ENCODE measurements around the gene CLN3. TPM values are rescaled to one million over a fixed set of nuclear protein-coding genes. Genes with fewer than 3 reads are reported as not detected.
"Not testable (repeated sequence)": the region's sequence is repeated elsewhere in the genome, so short reads cannot be mapped to it uniquely, and the experiment has no call there.

Gene CLN3
- total RNA-seq, 1 donor from 2014 or later = 26.5 TPM

DNA sequence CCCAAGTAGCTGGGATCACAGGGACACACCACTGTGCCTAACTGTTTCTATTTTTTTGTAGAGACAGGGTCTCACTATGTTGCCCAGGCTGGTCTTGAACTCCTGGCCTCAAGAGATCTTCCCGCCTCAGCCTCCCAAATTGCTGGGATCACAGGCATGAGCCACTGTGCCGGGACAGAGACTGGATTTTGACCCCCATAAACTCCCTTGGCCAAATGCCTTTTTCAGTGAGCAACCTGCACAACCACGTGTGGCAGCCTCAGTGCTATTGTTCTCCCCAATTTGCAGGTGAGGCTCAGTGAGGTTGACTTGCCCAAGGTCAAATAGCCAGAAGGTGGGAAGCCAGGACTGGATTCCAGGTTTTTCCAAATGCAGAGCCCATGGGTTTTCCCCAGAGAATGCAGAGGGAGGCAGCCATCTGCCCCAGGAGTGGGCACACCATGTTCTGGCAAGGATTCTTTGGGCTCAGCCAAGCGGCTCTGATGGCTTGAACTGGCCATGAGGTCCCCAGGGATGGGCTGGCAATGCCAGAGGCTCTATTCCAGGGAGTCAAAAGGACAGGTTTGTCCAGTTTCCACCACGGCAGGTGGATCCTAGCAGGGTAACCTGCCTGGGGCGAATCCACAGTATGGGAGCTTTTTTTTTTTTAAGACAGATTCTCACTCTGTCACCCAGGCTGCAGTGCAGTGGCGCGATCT, 13.0 kb upstream of the CLN3 start:
- H3K9me3 Mint-ChIP-seq = no peaks in the 10 kb centered on the region
- DNase-seq (ENCODE audit: low spot score) = no peak
- peaks cover 10% of the 10 kb centered on the region for H3K4me1 Mint-ChIP-seq (ENCODE audit: low read depth)
- H3K36me3 Mint-ChIP-seq (ENCODE audit: low read depth) = peaks cover 2% of the 10 kb centered on the region
- intact Hi-C loops (cut with micrococcal nuclease) = no loop called here
- no peaks in the 10 kb centered on the region for H3K27me3 Mint-ChIP-seq (ENCODE audit: low read depth)
- H3K4me3 Mint-ChIP-seq (ENCODE audit: low read depth) = no peak overlapping the region
- H3K27ac Mint-ChIP-seq = no peak overlapping the region

DNA sequence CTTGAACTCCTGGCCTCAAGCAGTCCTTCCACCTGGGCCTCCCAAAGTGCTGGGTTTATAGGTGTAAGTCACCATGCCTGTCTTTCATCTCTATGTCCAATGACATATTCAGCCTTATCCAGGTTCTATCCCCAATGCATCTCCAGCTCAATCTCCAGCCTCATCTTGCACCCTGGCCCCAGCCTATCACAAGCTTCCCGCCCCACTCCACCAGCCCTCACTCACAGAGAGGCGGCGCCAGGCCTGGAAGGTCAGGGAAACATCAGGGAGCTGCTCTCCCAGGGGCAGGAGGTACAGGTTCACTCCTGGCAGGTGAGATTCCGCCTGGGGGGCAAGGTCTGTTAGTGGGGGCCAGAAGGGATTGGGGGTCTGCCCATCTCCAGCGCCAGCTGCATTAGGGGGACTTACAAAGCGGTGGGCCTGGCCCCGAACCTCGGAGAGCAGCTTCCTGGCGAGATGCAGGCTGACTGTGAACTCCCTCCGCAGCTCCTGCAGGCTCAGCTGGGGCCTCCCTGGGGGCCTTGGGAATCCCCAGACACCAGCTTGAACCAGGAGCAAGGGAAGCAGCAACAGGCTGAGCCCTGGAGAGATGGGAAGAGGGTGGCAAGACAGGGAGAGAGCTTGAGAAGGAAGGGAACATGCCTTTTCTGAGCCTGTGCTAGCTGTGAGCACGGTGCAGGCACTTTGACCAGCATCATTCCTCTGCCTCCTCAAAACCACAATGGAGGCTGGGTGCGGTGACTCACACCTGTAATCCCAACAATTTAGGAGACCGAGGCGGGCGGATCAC, 11.8 kb upstream of the CLN3 start:
- no peaks in the 10 kb centered on the region for H3K27me3 Mint-ChIP-seq (ENCODE audit: low read depth)
- no peak overlapping the region for H3K4me3 Mint-ChIP-seq (ENCODE audit: low read depth)
- no peaks in the 10 kb centered on the region for H3K9me3 Mint-ChIP-seq
- no peak overlapping the region for H3K27ac Mint-ChIP-seq
- DNase-seq (ENCODE audit: low spot score) = no peak
- peaks cover 3% of the 10 kb centered on the region for H3K36me3 Mint-ChIP-seq (ENCODE audit: low read depth)
- intact Hi-C loops (cut with micrococcal nuclease) = no loop called here
- peaks cover 10% of the 10 kb centered on the region for H3K4me1 Mint-ChIP-seq (ENCODE audit: low read depth)

DNA sequence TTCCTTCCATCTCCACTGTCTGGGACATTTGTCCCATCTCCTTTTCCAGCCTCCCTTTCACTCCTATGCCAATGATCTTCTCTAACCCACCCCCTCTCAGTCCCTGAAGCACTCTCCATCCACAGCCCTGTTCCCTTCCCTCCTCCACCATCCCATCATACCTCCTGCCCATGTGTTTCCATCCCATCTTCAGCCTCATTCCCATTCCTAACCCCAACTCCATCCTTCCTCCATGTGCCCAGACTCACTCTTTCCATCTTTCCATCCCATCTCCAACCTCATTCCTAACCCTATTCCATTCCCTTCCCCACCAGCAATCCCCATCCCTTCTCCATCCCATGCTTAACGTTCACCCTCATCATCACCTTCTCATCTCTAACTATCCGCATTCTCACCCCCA, 10.4 kb upstream of the CLN3 start:
- H3K27ac Mint-ChIP-seq = no peak overlapping the region
- peaks cover 7% of the 10 kb centered on the region for H3K36me3 Mint-ChIP-seq (ENCODE audit: low read depth)
- H3K27me3 Mint-ChIP-seq (ENCODE audit: low read depth) = no peaks in the 10 kb centered on the region
- no peak for DNase-seq (ENCODE audit: low spot score)
- no peaks in the 10 kb centered on the region for H3K9me3 Mint-ChIP-seq
- no peak overlapping the region for H3K4me3 Mint-ChIP-seq (ENCODE audit: low read depth)
- H3K4me1 Mint-ChIP-seq (ENCODE audit: low read depth) = peaks cover under 1% of the 10 kb centered on the region
- intact Hi-C loops (cut with micrococcal nuclease) = no loop called here

DNA sequence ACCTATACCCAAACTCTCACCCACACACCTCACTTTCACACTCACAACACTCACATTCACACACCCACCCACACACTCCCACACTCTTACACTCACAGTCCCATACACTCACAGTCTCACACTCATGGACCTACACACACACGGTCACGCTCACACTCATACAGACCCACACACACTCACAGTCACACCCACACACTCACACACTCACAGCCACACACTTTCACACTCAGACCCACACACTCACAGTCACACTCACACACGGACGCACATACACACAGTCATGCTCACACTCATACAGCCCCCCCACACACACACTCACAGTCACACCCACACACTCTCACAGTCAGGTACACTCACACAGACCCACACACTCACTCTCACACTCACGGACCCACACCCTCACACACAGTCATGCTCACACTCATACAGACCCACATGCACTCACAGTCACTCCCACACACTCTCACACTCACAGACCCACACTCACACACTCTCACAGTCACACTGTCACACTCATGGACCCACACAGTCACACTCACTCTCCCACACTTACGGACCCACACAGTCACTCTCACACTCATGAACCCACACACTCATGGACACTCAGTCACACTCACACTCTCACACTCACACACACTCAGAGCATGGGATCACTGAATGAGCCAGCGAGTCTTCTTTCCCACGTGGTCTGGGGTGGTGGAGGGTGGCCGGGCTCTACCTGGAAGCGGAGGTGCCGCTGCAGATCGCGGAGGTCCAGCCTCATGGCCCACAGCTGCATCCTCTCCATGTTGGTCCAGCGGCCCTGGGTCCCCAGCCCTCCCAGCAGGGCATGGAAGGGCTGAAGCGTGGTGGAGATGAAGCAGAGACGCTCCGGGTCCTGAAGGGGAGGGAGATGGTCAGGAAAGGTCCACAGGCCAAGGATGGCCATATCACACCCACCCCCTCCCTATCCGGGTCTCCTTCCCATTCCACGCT, 9.7 kb upstream of the CLN3 start:
- peaks cover 13% of the 10 kb centered on the region for H3K36me3 Mint-ChIP-seq (ENCODE audit: low read depth)
- H3K4me1 Mint-ChIP-seq (ENCODE audit: low read depth) = peaks cover 8% of the 10 kb centered on the region
- no peak overlapping the region for H3K4me3 Mint-ChIP-seq (ENCODE audit: low read depth)
- no peaks in the 10 kb centered on the region for H3K9me3 Mint-ChIP-seq
- DNase-seq (ENCODE audit: low spot score) = no peak
- no peaks in the 10 kb centered on the region for H3K27me3 Mint-ChIP-seq (ENCODE audit: low read depth)
- H3K27ac Mint-ChIP-seq = no peak overlapping the region
- intact Hi-C loops (cut with micrococcal nuclease) = no loop called here

DNA sequence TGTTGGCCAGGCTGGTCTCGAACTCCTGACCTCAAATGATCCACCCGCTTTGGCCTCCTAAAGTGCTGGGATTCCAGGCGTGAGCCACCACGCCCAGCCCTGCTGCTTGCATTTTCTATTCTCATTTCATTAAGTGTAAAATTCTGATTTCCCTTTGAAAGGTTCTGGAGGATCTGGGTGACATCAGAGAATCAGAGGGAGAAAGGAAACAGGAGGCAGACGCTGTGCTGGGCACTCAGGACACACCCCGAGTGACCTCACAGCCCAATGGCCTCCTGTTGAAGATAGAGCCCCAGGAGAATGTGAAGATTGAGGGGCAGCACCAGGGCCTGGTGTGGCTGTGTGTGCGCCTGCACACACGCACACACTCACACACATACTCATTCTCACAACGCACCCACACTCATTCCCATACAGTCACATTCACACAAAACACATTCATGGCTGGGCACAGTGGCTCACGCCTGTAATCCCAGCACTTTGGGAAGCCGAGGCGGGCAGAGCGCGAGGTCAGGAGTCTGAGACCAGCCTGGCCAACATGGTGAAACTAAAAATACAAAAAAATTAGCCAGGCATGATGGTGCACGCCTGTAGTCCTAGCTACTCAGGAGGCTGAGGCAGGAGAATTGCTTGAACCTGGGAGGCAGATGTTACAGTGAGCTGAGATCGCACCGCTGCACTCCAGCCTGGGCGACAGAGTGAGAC, 8.8 kb upstream of the CLN3 start:
- H3K27ac Mint-ChIP-seq; intact Hi-C loops (cut with micrococcal nuclease): not testable (repeated sequence)

DNA sequence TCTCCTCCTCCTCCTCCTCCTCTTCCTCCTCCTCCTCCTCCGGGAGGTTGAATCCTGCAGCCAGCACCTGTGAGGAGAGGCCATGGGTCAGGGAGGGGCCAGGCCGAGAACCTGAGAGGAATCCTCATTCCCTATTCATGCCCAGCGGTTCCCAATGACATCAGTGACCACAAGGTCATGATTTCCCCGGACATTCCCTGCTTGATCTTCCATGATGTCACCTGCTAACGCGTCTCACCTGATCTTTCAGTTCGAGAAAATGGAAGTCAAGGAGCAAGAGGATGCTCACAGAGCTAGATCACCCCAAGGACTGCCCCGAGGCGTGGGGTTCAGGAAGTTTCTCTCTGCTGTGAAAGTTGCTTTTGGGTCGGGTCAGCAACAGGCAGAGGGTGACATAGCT, 8.0 kb upstream of the CLN3 start:
- Mint-ChIP-seq H3K36me3 (ENCODE audit: low read depth) (peaks cover 17% of the 10 kb centered on the region), H3K27ac (peak overlapping the region; percentile 10), H3K27me3 (ENCODE audit: low read depth) (no peaks in the 10 kb centered on the region), H3K4me3 (ENCODE audit: low read depth) (no peak overlapping the region), H3K4me1 (ENCODE audit: low read depth) (peaks cover 23% of the 10 kb centered on the region), H3K9me3 (no peaks in the 10 kb centered on the region)
- intact Hi-C loops (cut with micrococcal nuclease) = no loop called here
- DNase-seq (ENCODE audit: low spot score) = no peak

More for the DNA sequence above, 8.8 kb upstream of the CLN3 start:
- H3K9me3 Mint-ChIP-seq; H3K4me3 Mint-ChIP-seq (ENCODE audit: low read depth); H3K27me3 Mint-ChIP-seq (ENCODE audit: low read depth); DNase-seq (ENCODE audit: low spot score): not testable (repeated sequence)
- Mint-ChIP-seq H3K36me3 (ENCODE audit: low read depth) (peaks cover 17% of the 10 kb centered on the region), H3K4me1 (ENCODE audit: low read depth) (peaks cover 15% of the 10 kb centered on the region)

DNA sequence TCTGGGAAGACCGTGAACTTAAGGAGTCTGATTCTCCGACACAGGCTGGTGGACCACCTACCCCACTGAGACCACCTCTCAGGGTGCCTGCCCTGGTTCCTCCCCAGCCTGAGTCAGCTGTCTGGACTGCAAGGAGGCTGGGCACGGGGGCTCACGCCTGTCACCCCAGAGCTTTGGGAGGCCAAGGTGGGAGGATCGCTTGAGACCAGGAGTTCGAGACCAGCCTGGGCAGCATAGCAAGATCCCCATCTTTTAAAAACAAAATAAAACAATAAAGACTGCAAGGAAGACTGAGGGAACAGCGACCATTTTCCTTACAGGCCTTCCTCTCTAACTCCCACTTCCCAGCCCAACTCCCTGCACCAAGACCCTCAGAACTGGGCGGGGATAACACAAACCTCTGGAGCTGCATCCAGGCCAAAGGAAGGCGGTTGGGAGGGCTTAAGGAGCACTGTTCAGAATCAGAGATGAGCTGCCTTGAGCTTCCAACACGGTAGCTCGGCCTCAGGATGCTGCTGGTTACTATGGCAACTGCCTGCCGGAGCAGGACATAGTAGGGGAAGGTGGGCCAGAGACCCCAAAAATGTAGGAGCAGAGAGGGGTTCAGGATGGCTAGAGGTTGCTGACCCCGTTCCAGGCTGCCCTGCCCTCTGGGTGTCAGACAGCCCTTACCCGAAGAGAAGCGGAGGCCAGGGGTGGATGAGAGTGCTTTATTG, 7.0 kb upstream of the CLN3 start:
- intact Hi-C loops (cut with micrococcal nuclease) = no loop called here
- Mint-ChIP-seq H3K4me1 (ENCODE audit: low read depth) (peaks cover 33% of the 10 kb centered on the region), H3K36me3 (ENCODE audit: low read depth) (peaks cover 17% of the 10 kb centered on the region), H3K9me3 (no peaks in the 10 kb centered on the region), H3K4me3 (ENCODE audit: low read depth) (no peak overlapping the region), H3K27ac (no peak overlapping the region), H3K27me3 (ENCODE audit: low read depth) (no peaks in the 10 kb centered on the region)
- no peak for DNase-seq (ENCODE audit: low spot score)

DNA sequence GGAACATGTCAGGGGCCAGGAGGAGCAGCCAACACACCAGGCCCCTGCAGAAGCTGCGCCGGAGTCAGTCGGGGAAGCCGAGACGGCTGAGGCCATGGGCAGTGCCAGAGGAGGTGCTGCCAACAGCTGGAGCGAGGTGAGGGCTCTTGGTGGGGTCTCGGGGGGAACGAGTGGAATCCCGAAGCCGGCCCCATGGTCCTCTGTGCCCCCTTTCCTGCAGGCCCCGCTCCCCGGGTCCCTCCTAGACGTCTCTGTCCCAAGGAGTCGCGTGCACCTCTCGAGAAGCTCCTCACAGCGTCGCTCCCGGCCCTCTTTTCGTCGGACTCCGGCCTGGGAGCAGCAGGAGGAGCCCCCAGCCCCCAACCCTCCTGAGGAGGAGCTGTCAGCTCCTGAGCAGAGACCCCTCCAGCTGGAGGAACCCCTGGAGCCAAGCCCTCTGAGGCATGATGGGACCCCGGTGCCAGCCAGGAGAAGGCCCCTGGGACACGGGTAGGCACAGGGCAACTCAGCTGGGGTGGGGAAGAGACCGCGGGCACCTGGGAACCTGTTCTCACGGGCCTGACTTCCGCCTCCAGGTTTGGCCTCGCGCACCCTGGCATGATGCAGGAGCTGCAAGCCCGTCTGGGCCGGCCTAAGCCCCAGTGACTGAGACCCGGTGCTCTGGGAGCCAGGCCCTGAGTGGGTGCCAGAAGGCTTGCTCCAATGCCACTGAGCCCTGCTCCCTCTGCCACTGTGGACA, 6.2 kb upstream of the CLN3 start:
- Mint-ChIP-seq H3K27ac (no peak overlapping the region), H3K4me3 (ENCODE audit: low read depth) (no peak overlapping the region)
- intact Hi-C loops (cut with micrococcal nuclease) = no loop called here

DNA sequence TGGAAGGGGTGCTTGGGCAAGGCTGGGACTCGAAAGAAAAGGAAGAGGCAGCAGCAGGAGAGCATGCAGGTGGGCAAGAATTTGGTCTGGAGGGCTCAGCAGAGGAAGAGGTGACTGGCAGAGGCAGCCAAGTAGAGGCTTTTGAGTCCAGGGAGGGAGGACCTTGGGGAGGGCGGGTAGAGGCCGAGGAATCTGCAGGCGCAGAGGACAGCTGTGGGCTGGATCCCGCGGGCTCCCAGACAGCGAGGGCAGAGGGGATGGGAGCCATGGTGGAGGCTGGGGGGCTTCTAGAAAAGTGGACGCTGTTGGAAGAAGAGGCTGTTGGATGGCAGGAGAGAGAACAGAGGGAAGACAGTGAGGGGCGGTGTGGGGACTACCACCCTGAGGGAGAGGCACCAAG, 5.5 kb upstream of the CLN3 start:
- Mint-ChIP-seq H3K4me3 (ENCODE audit: low read depth) (no peak overlapping the region), H3K27me3 (ENCODE audit: low read depth) (no peaks in the 10 kb centered on the region), H3K27ac (no peak overlapping the region), H3K36me3 (ENCODE audit: low read depth) (peaks cover 17% of the 10 kb centered on the region), H3K9me3 (no peaks in the 10 kb centered on the region), H3K4me1 (ENCODE audit: low read depth) (peaks cover 37% of the 10 kb centered on the region)
- intact Hi-C loops (cut with micrococcal nuclease) = no loop called here
- DNase-seq (ENCODE audit: low spot score) = no peak

More for the DNA sequence above, 6.2 kb upstream of the CLN3 start:
- DNase-seq (ENCODE audit: low spot score) = no peak
- H3K4me1 Mint-ChIP-seq (ENCODE audit: low read depth) = peaks cover 37% of the 10 kb centered on the region
- H3K36me3 Mint-ChIP-seq (ENCODE audit: low read depth) = peaks cover 17% of the 10 kb centered on the region
- H3K9me3 Mint-ChIP-seq = no peaks in the 10 kb centered on the region
- no peaks in the 10 kb centered on the region for H3K27me3 Mint-ChIP-seq (ENCODE audit: low read depth)

DNA sequence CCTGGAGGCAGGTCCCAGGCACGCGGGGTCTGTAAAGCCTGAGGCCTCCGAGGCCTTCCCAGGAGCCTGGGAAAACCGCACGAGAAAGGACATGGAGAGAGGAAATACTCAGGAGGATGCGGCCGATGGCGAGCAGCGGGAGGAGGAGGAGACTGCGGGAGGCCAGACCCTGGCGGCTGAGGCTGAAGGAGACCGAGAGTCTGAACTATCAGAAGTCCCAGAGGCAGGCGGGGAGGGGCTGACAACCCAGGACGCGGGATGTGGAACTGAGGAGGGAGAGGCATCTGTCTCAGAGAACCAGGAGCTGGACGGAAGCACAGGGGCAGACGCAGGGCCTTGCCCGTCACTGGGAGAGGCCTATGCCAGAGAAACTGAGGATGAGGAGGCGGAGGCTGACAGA, 5.0 kb upstream of the CLN3 start:
- no peak for DNase-seq (ENCODE audit: low spot score)
- H3K27me3 Mint-ChIP-seq (ENCODE audit: low read depth) = no peaks in the 10 kb centered on the region
- H3K4me3 Mint-ChIP-seq (ENCODE audit: low read depth) = no peak overlapping the region
- intact Hi-C loops (cut with micrococcal nuclease) = no loop called here
- H3K36me3 Mint-ChIP-seq (ENCODE audit: low read depth) = peaks cover 19% of the 10 kb centered on the region
- H3K27ac Mint-ChIP-seq = no peak overlapping the region
- no peaks in the 10 kb centered on the region for H3K9me3 Mint-ChIP-seq
- peaks cover 37% of the 10 kb centered on the region for H3K4me1 Mint-ChIP-seq (ENCODE audit: low read depth)

Data from activated T-helper 2 cell treated with anti-CD3 and anti-CD28 coated beads, Interferon-gamma antibody, Interleukin-2, Interleukin-4, amounts not matched to agents 10 μg/mL and 5 μg/mL and 100 μg/mL, durations not matched to agents 14 hours and 24 hours and 36 hours (primary cell).